GM23338 (cell line): ENCODE results near the gene LRP1B. TPM values are rescaled to one million over a fixed set of nuclear protein-coding genes. Genes with fewer than 3 reads are reported as not detected.

Experiments
- ATAC-seq: fragments of 200-7000 bp; cut with Tn5 transposase; 3 replicates; pipeline ENCODE4 v1.9.1; 2020
- DNase-seq: peaks from one replicate; pipeline ENCODE4 v3.0.0-alpha.2; 2015; ENCODE audit warnings: low spot score
- H2AFZ ChIP-seq: fragments of 200-600 bp; sonication (generic); 2 replicates; pipeline ENCODE4 v1.8.0; 2016; ENCODE audit warnings: antibody characterized with exemption, mild to moderate bottlenecking, moderate library complexity
- H3F3A ChIP-seq: fragments of 200-600 bp; sonication (generic); replicated peaks from 2 replicates; pipeline ENCODE4 v1.8.0; 2017; ENCODE audit warnings: antibody characterized with exemption, mixed run types, low read depth
- H3K27ac ChIP-seq: fragments of 200-600 bp; sonication (generic); 2 replicates; pipeline ENCODE4 v1.6.1; 2016; ENCODE audit warnings: low read depth
- H3K27me3 ChIP-seq: fragments of 200-600 bp; sonication (generic); 2 replicates; pipeline ENCODE4 v1.8.0; 2016; ENCODE audit warnings: mild to moderate bottlenecking, mixed run types, moderate library complexity; ENCODE audit not compliant: insufficient read depth
- H3K36me3 ChIP-seq: fragments of 200-600 bp; sonication (generic); 2 replicates; pipeline ENCODE4 v1.8.0; 2016; ENCODE audit warnings: mild to moderate bottlenecking; ENCODE audit not compliant: insufficient read depth
- H3K4me1 ChIP-seq: fragments of 200-600 bp; sonication (generic); 2 replicates; pipeline ENCODE4 v1.8.0; 2016; ENCODE audit warnings: mild to moderate bottlenecking, moderate library complexity; ENCODE audit not compliant: insufficient read depth
- H3K4me2 ChIP-seq: fragments of 200-600 bp; sonication (generic); 2 replicates; pipeline ENCODE4 v1.7.1; 2017; ENCODE audit warnings: mixed run types
- H3K4me3 ChIP-seq: fragments of 200-600 bp; sonication (generic); 2 replicates; pipeline ENCODE4 v1.6.1; 2016; ENCODE audit warnings: mixed run types
- H3K79me2 ChIP-seq: fragments of 200-600 bp; sonication (generic); replicated peaks from 2 replicates; pipeline ENCODE4 v1.8.0; 2017; ENCODE audit warnings: mild to moderate bottlenecking; ENCODE audit not compliant: insufficient read depth
- H3K9me2 ChIP-seq: fragments of 200-600 bp; sonication (generic); 2 replicates; pipeline ENCODE4 v1.8.0; 2017; ENCODE audit not compliant: insufficient read depth
- H4K20me1 ChIP-seq: fragments of 200-600 bp; sonication (generic); replicated peaks from 2 replicates; pipeline ENCODE4 v1.8.0; 2017; ENCODE audit warnings: mild to moderate bottlenecking; ENCODE audit not compliant: insufficient read depth
- H3K27ac Mint-ChIP-seq: 2 replicates; pipeline ENCODE4 v1.8.0; 2020; ENCODE audit warnings: inconsistent platforms, mild to moderate bottlenecking, moderate library complexity, mixed read lengths
- H3K27me3 Mint-ChIP-seq: 3 replicates; pipeline ENCODE4 v1.8.0; 2022; ENCODE audit warnings: low read depth, mild to moderate bottlenecking, moderate library complexity, mixed read lengths, inconsistent platforms; ENCODE audit not compliant: insufficient read depth, poor library complexity
- H3K36me3 Mint-ChIP-seq: 3 replicates; pipeline ENCODE4 v1.8.0; 2021; ENCODE audit warnings: low read depth, mild to moderate bottlenecking, inconsistent platforms, moderate library complexity, mixed read lengths
- H3K4me1 Mint-ChIP-seq: 3 replicates; pipeline ENCODE4 v1.8.0; 2020; ENCODE audit warnings: mild to moderate bottlenecking, inconsistent platforms, mixed read lengths
- H3K4me3 Mint-ChIP-seq: 3 replicates; pipeline ENCODE4 v1.8.0; 2021; ENCODE audit warnings: moderate library complexity, mild to moderate bottlenecking, inconsistent platforms, mixed read lengths
- H3K9me3 Mint-ChIP-seq: 3 replicates; pipeline ENCODE4 v1.8.0; 2020; ENCODE audit warnings: moderate library complexity, mild to moderate bottlenecking, inconsistent platforms, mixed read lengths
- CREB1 ChIP-seq: fragments of 250-450 bp; sonication (Bioruptor Pico); IDR thresholded peaks from 2 replicates; pipeline ENCODE4 v1.5.0; 2020; ENCODE audit warnings: low read depth, mild to moderate bottlenecking, moderate library complexity
- CTCF ChIP-seq, 2 experiments: fragments of 200-600 bp in 1 of 2; sonication (generic) in 1 of 2; conservative IDR thresholded peaks; 2 replicates each; pipeline versions ENCODE4 v1.5.1 to v1.6.1; 2016 to 2017; ENCODE audit warnings: antibody characterized with exemption in 2 of 2, low read depth in 2 of 2, mild to moderate bottlenecking in 2 of 2, moderate library complexity in 1 of 2
- ETS1 ChIP-seq: IDR thresholded peaks from 2 replicates; pipeline ENCODE4 v1.6.1; 2016; ENCODE audit warnings: antibody characterized with exemption
- EZH2phosphoT487 ChIP-seq: fragments of 200-600 bp; sonication (generic); IDR thresholded peaks from one replicate; pipeline ENCODE4 v1.8.1; 2018; ENCODE audit warnings: antibody characterized with exemption; ENCODE audit not compliant: unreplicated experiment
- JUNB ChIP-seq: IDR thresholded peaks from one replicate; pipeline ENCODE4 v1.6.1; 2016; ENCODE audit warnings: antibody characterized with exemption; ENCODE audit not compliant: unreplicated experiment
- POLR2AphosphoS5 ChIP-seq: IDR thresholded peaks from 2 replicates; pipeline ENCODE4 v1.6.1; 2016; ENCODE audit warnings: antibody characterized with exemption, low read depth
- REST ChIP-seq: IDR thresholded peaks from one replicate; pipeline ENCODE4 v1.6.1; 2018; ENCODE audit warnings: antibody characterized with exemption; ENCODE audit not compliant: unreplicated experiment
- STAT1 ChIP-seq: IDR thresholded peaks from one replicate; pipeline ENCODE4 v1.6.1; 2016; ENCODE audit warnings: antibody characterized with exemption; ENCODE audit not compliant: unreplicated experiment
- ZNF114 ChIP-seq: fragments of 250-450 bp; sonication (Bioruptor Pico); IDR thresholded peaks from 2 replicates; pipeline ENCODE4 v1.5.0; 2020; ENCODE audit warnings: mild to moderate bottlenecking, moderate library complexity
- ZNF331 ChIP-seq: fragments of 250-450 bp; sonication (Bioruptor Pico); IDR thresholded peaks from 2 replicates; pipeline ENCODE4 v1.5.0; 2020; ENCODE audit warnings: low read depth, mild to moderate bottlenecking, moderate library complexity
- ZNF462 ChIP-seq: fragments of 250-450 bp; sonication (Bioruptor Pico); IDR thresholded peaks from 2 replicates; pipeline ENCODE4 v1.5.0; 2020; ENCODE audit warnings: mild to moderate bottlenecking, moderate library complexity
- polyA plus RNA-seq: library from polyadenylated mRNA; unstranded; fragments of >200 nt; fragmentation: Nextera tagmentation; extraction: Ambion mirVana; gene quantifications from 2 replicates; pipeline ENCODE4 v1.2.1, GENCODE V29; 2016
- total RNA-seq: library from RNA; depleted of rRNA; stranded (reverse); fragments of >200 nt; shearing (Covaris generic); gene quantifications from 2 replicates; pipeline ENCODE4 v1.2.3, GENCODE V29; 2014

The LRP1B gene
- total and polyA plus RNA-seq, 2 experiments from 2014 or later = 0.15 to 0.97 TPM

- Histone ChIP-seq H4K20me1 (no peaks in the 10 kb centered on the region), H3K27ac (no peak overlapping the region), H2AFZ (no peak overlapping the region), H3K27me3 (no peaks in the 10 kb centered on the region), H3K9me2 (no peaks in the 10 kb centered on the region), H3F3A (no peaks in the 10 kb centered on the region), H3K36me3 (no peaks in the 10 kb centered on the region), H3K4me3 (no peak overlapping the region), H3K4me2 (no peak overlapping the region), H3K79me2 (no peaks in the 10 kb centered on the region), H3K4me1 (peaks cover 8% of the 10 kb centered on the region; the same call in 1 of the 2 replicates)
- ATAC-seq (no peak), DNase-seq (no peak)
- no peak overlapping the region for H3K4me3 Mint-ChIP-seq
- no peaks in the 10 kb centered on the region for H3K9me3 Mint-ChIP-seq
- H3K36me3 Mint-ChIP-seq = no peaks in the 10 kb centered on the region
- peaks cover 6% of the 10 kb centered on the region; the same call in 2 of the 3 replicates for H3K4me1 Mint-ChIP-seq
- H3K27ac Mint-ChIP-seq = no peak overlapping the region
- no peak for TF ChIP-seq REST
- no peak for TF ChIP-seq EZH2phosphoT487
- no peak for TF ChIP-seq CREB1 (CRISPR knock-in tag)
- no peak for TF ChIP-seq CTCF (conservative IDR thresholded peaks at IDR 0.05; ENCODE audit: low read depth in 2 of 2)
- TF ChIP-seq ETS1 = no peak
- TF ChIP-seq POLR2AphosphoS5 = no peak
- TF ChIP-seq ZNF331 (CRISPR knock-in tag) = no peak
- no peak for TF ChIP-seq JUNB
- TF ChIP-seq ZNF114 (CRISPR knock-in tag) = no peak
- no peak for TF ChIP-seq STAT1
- no peak for TF ChIP-seq ZNF462
- H3K27me3 Mint-ChIP-seq = no peaks in the 10 kb centered on the region
These were observed 205.3 kb downstream of the LRP1B start for GRCh38 chr2:141925511-141925910.
